ENCODE measurements around the gene SHISAL1. TPM values are rescaled to one million over a fixed set of nuclear protein-coding genes. Genes with fewer than 3 reads are reported as not detected.

SHISAL1 gene
- total RNA-seq, 3 donors from 2014 or later, result 0.32 to 1.2 (median 0.33) TPM

DNA sequence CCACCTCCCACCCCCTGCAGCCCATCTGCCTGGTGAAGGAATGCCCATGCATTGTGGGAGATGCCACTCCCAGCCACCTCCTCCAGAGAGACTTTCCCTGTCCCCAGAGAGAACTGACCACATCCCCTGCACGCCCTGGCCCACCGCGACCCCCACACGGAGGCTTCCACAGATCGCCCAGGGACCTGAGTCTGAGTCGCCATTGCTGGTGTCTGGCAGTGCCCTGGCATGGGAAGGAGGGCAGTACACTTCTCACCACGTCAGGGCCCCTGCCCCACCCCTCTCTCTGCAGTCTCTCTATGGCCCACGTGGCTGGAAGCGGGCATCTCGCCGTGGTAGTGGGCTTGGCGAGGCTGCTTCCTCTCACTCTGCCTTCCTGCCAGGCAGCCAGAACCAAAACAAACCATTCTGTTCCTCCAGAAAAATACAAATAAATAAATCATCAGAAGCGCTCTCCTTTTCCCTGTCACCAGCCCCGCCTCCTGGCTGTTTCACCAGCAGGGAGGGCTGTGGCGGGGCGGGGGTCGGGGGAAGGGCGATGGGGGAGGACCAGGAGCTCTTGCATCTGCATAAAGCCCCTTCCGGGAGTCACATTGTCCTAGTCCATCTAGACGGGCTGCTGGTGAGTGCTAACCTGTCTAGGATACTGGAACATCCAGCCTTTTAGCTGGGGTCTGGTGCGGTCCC, 20.9 kb downstream of the SHISAL1 start:
- Histone ChIP-seq H3K36me3 (no peaks in the 10 kb centered on the region), H3K27me3 (peaks cover 0 to 4% of the 10 kb centered on the region in 2 donors), H3K27ac (no peak overlapping the region), H3K4me3 (no peak overlapping the region), H3K9me3 (peaks cover 0 to 7% of the 10 kb centered on the region in 2 donors), H3K4me1 (no peaks in the 10 kb centered on the region)
- intact Hi-C loops (cut with DNase I; ENCODE audit: low total_unique reads), result no loop called here
- no peak for DNase-seq (ENCODE audit: low spot score in 2 of 2)
- no peak for TF ChIP-seq POLR2AphosphoS5 (IDR thresholded peaks at IDR 0.05)
- TF ChIP-seq POLR2A (IDR thresholded peaks at IDR 0.05), result no peak
- TF ChIP-seq, protein P1, sequence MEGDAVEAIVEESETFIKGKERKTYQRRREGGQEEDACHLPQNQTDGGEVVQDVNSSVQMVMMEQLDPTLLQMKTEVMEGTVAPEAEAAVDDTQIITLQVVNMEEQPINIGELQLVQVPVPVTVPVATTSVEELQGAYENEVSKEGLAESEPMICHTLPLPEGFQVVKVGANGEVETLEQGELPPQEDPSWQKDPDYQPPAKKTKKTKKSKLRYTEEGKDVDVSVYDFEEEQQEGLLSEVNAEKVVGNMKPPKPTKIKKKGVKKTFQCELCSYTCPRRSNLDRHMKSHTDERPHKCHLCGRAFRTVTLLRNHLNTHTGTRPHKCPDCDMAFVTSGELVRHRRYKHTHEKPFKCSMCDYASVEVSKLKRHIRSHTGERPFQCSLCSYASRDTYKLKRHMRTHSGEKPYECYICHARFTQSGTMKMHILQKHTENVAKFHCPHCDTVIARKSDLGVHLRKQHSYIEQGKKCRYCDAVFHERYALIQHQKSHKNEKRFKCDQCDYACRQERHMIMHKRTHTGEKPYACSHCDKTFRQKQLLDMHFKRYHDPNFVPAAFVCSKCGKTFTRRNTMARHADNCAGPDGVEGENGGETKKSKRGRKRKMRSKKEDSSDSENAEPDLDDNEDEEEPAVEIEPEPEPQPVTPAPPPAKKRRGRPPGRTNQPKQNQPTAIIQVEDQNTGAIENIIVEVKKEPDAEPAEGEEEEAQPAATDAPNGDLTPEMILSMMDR (IDR thresholded peaks at IDR 0.05), result no peak

DNA sequence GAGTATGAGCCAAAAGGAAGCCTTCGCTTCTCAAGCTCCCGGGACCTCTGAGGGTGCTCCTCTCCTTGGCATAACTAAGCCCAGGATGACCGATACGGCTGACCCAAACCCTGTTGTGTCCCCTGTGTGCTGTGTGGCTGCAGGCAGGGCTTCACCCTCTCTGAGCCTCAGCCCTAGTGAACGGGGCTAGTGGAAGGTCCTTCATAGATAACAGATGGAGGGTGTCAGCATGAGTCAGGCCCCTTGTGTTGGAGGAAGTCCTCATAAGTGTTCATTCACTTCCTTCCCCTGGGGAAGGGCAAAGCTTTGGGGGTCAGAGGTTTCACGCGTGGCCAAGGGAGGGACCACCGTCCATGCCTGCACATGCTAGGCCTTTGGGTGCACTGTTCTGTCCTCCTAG, 21.5 kb downstream of the SHISAL1 start:
- intact Hi-C loops (cut with DNase I; ENCODE audit: low total_unique reads), result no loop called here
- no peak for DNase-seq (ENCODE audit: low spot score in 2 of 2)

DNA sequence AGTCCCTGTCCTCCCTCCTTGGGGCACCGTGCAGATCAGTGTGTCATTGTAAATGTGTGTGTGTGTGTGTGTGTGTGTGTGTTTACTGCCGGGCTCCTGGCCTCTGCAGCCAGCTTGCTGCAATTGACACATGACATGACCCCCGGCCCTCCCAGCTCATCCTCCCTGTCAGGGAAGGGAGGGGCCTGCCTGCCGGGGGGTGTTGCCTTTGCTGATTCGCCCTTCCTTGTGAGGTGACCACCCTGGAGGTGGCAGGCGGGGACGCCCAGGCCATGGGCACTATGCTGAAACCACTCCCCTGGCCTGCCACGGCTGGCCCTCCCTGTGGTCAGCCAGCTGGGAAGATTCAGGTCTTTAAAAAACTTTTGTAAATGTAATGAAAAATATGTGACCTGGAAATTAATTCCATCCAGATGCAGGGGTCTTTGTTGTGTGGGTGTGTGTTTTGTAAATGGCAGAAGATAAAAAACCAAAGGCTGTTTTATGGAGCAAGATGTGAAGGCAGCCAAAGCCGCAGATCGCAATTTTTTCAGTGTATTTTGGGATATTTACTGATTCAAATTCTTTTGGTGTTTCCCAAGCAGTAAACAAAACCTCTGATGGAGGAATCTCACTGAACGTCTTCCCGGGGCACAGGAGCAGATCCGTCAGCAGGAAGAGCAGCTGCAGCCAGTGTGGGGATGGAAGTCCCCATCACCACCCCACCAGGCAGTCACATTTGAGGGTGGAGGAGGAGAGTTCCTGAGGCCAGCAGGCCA, 23.2 kb downstream of the SHISAL1 start:
- Histone ChIP-seq H3K4me3 (no peak overlapping the region), H3K27ac (peak overlapping the region in 1 of 2 donors; percentile 74), H3K4me1 (no peaks in the 10 kb centered on the region), H3K9me3 (peaks cover 0 to 3% of the 10 kb centered on the region in 2 donors), H3K36me3 (no peaks in the 10 kb centered on the region), H3K27me3 (peaks cover 0 to 10% of the 10 kb centered on the region in 2 donors)
- DNase-seq (ENCODE audit: low spot score in 2 of 2), result no peak
- TF ChIP-seq, protein P1 (IDR thresholded peaks at IDR 0.05), result no peak
- TF ChIP-seq POLR2AphosphoS5 (IDR thresholded peaks at IDR 0.05), result peak in 1 of 3 donors; percentile 15
- intact Hi-C loops (cut with DNase I; ENCODE audit: low total_unique reads), result no loop called here

More for the DNA sequence above, 21.5 kb downstream of the SHISAL1 start:
- TF ChIP-seq, protein P1 (IDR thresholded peaks at IDR 0.05), result no peak
- TF ChIP-seq POLR2A (IDR thresholded peaks at IDR 0.05) (no peak), POLR2AphosphoS5 (IDR thresholded peaks at IDR 0.05) (no peak)
- no peak overlapping the region for H3K4me3 ChIP-seq
- H3K4me1 ChIP-seq, result no peaks in the 10 kb centered on the region
- H3K27ac ChIP-seq, result no peak overlapping the region
- H3K9me3 ChIP-seq, result peaks cover 0 to 7% of the 10 kb centered on the region in 2 donors
- H3K27me3 ChIP-seq, result peaks cover 0 to 9% of the 10 kb centered on the region in 2 donors
- H3K36me3 ChIP-seq, result no peaks in the 10 kb centered on the region

DNA sequence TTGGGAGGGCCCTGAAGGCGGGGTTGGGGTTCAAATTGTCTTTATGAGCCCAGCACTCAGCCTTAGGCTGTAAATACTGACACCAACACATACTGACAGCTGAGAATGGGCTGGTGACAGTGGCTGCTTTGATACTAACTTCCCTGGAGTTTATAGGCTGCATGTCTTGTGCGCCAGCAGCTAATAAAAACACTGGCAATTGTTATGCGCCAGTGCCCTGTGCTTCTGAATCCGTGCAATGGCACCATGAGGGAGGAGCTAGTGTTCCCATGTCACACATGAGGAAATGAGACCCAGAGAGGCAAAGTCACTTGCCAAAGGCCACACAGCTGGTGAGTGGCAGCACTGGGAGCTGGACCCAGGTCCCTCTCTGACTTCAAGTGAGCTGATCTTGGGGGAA, 23.8 kb downstream of the SHISAL1 start:
- no peaks in the 10 kb centered on the region for H3K9me3 ChIP-seq
- H3K27ac ChIP-seq, result peak overlapping the region in 1 of 2 donors; percentile 74
- TF ChIP-seq POLR2AphosphoS5 (IDR thresholded peaks at IDR 0.05) (no peak), POLR2A (IDR thresholded peaks at IDR 0.05) (no peak)
- TF ChIP-seq, protein P1 (IDR thresholded peaks at IDR 0.05), result no peak
- peaks cover 0 to 12% of the 10 kb centered on the region in 2 donors for H3K27me3 ChIP-seq
- H3K4me1 ChIP-seq, result no peaks in the 10 kb centered on the region
- H3K36me3 ChIP-seq, result no peaks in the 10 kb centered on the region
- intact Hi-C loops (cut with DNase I; ENCODE audit: low total_unique reads), result no loop called here
- DNase-seq (ENCODE audit: low spot score in 2 of 2), result no peak
- no peak overlapping the region for H3K4me3 ChIP-seq

DNA sequence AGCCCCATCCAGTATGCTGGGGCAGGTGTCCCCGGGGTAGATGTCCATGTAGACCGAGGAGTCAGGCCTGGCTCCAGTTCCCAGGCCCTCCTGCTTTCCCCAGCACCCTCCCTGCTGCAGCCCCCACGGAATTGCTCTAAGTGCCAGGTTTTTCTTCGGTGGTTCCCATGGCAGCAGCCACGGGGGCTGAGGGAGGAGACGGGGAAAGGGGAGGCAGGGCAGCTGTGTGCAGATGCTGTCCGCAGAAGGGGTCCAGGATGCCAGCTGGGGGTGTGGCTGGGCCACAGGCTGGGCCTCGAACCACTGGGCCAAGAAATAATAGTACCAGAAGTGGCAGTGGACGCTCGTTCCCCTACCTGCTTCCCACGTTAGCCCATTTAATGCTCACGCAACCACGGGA, 25.0 kb downstream of the SHISAL1 start:
- no peaks in the 10 kb centered on the region for H3K36me3 ChIP-seq
- no peak overlapping the region for H3K27ac ChIP-seq
- intact Hi-C loops (cut with DNase I; ENCODE audit: low total_unique reads), result no loop called here
- TF ChIP-seq POLR2AphosphoS5 (IDR thresholded peaks at IDR 0.05) (no peak), POLR2A (IDR thresholded peaks at IDR 0.05) (no peak)
- TF ChIP-seq, protein P1 (IDR thresholded peaks at IDR 0.05), result no peak
- peaks cover 0 to 24% of the 10 kb centered on the region in 2 donors for H3K27me3 ChIP-seq
- DNase-seq (ENCODE audit: low spot score in 2 of 2), result no peak
- no peaks in the 10 kb centered on the region for H3K9me3 ChIP-seq
- no peaks in the 10 kb centered on the region for H3K4me1 ChIP-seq
- H3K4me3 ChIP-seq, result no peak overlapping the region
